H1 (cell line): Measurements from ENCODE around the gene CFAP100. TPM values are rescaled to one million over a fixed set of nuclear protein-coding genes. Genes with fewer than 3 reads are reported as not detected.

Experiments
- KDM1A ChIP-seq: fragments of 200-600, 300-600 bp; sonication (generic); IDR thresholded peaks from 2 replicates; pipeline ENCODE4 v1.7.1; 2016; ENCODE audit warnings: mild to moderate bottlenecking, low read length, borderline replicate concordance
- polyA plus RNA-seq, 7 experiments: library from polyadenylated mRNA; depleted of rRNA in 3 of 7; stranded (reverse) in 5 of 7; unstranded in 2 of 7; fragments of >200 nt in 5 of 7; fragments of 200-250 nt in 2 of 7; gene quantifications; 1 replicate in 5 of 7; 2 replicates in 1 of 7; 4 replicates in 1 of 7; pipeline versions ENCODE4 v1.2.1 to v1.2.3, GENCODE V29; 2011 to 2013; ENCODE audit warnings: missing spikeins in 2 of 7, mixed read lengths in 2 of 7
- total RNA-seq: library from RNA; stranded (reverse); fragmentation: NEBNext Ultra II Directional; extraction: Animal tissue kit (Norgen Biotek cat#: 25700); gene quantifications from 2 replicates; pipeline ENCODE4 v1.2.1, GENCODE V29; 2021

The CFAP100 gene
- total and polyA plus RNA-seq, 2 of the 8 experiments (the other 6 are each of a cell fraction or from before 2014, with no cell fraction given) = 0.17 TPM; not detected in 1

DNA sequence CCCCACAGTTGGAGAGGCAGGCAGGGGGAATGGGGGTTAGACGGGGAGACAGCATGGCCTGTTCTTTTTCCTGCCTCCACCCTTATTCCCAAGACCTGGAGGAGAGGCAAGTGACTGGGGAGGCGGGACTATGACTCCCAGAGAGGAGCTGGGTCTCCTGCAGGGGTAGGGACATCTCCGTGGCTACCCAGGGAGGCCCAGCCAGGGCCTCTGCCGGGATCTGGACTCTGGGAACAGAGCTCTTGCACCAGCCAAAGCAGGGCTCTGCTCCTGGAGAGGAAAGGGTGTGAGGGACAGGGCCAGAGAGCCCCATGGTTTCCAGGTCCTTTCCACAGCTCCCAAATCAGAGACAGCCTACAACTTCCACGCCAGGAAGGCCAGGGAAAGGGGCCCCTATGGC lies 22.8 kb downstream of the CFAP100 start (continued):
- no peak for TF ChIP-seq KDM1A
- TF ChIP-seq, all 59 proteins: peak for 0
